22Rv1 (cell line): ENCODE data around the gene HCFC1.
"Not testable (repeated sequence)": the region's sequence is repeated elsewhere in the genome, so short reads cannot be mapped to it uniquely, and the experiment has no call there.

ENCODE experiments used
- H3K27ac ChIP-seq: fragments of 450-650 bp; 2 replicates; pipeline ENCODE4 v1.5.1; 2017
- ZFX ChIP-seq: fragments of 450-650 bp; IDR thresholded peaks from 2 replicates; pipeline ENCODE4 v1.6.1; 2017; ENCODE audit warnings: antibody characterized with exemption, borderline replicate concordance
- TF ChIP-seq, protein P1 (sequence below): fragments of 450-650 bp; IDR thresholded peaks from 2 replicates; pipeline ENCODE4 v1.5.1; 2017; ENCODE audit warnings: mild to moderate bottlenecking

Gene HCFC1

GRCh38 chrX:154002215-154002719, 30.6 kb upstream of the HCFC1 start:
- TF ChIP-seq, protein P1, sequence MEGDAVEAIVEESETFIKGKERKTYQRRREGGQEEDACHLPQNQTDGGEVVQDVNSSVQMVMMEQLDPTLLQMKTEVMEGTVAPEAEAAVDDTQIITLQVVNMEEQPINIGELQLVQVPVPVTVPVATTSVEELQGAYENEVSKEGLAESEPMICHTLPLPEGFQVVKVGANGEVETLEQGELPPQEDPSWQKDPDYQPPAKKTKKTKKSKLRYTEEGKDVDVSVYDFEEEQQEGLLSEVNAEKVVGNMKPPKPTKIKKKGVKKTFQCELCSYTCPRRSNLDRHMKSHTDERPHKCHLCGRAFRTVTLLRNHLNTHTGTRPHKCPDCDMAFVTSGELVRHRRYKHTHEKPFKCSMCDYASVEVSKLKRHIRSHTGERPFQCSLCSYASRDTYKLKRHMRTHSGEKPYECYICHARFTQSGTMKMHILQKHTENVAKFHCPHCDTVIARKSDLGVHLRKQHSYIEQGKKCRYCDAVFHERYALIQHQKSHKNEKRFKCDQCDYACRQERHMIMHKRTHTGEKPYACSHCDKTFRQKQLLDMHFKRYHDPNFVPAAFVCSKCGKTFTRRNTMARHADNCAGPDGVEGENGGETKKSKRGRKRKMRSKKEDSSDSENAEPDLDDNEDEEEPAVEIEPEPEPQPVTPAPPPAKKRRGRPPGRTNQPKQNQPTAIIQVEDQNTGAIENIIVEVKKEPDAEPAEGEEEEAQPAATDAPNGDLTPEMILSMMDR = no peak
- TF ChIP-seq ZFX = no peak
- H3K27ac ChIP-seq = no peak overlapping the region

GRCh38 chrX:154000051-154000450, 28.4 kb upstream of the HCFC1 start:
- no peak overlapping the region for H3K27ac ChIP-seq
- TF ChIP-seq ZFX = no peak
- TF ChIP-seq, protein P1 = no peak

DNA sequence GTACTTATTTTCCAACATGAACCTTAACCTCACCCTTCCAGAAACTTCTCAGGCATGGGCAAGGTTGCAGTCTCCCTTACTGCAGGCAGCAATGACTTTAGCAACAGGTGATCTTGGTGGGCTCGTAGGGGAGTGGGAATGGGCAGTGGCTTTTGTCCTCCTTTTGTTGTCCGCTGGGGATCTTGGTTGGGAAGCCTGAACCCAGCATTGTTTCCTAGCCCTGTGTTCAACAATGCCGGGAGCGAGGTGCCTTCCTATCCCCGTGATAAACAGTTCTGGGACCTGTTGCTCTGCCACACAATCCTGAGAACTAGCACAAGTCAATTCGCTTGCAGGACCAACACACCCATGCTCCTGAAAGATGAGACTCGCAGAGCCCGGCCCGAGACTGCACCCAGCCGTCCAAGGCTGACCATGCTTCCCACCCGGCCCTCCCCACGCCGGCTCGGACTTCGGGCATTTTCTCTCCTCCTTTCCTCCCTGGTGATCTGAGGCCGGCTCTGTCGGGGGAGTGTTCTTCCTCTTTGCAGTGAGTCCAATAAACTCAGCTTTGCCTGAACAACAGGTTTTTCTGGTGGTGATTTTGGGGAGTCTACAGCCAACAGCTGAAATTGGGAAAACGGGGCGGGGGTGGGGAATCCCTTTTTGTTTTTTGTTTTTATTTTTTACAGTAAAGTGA, 27.9 kb upstream of the HCFC1 start:
- no peak overlapping the region for H3K27ac ChIP-seq
- no peak for TF ChIP-seq ZFX
- TF ChIP-seq, protein P1 = no peak

DNA sequence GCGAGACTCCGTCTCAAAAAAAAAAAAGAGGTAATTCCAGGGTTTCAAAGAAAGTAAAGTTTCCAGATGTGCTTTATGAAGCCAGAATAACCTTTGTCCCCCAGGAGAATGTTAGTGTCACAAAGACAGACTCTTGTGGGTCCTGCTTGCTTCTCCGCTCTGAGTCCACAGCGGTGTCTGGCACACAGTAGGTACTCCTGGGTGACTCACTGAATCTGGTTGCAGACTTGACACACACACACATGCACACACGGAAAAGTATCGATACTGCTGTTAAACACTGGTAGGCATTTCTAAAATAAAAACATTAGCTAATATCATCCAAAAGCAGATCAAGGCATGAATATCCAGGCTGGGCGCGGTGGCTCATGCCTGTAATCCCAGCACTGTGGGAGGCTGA, 23.9 kb upstream of the HCFC1 start:
- H3K27ac ChIP-seq = no peak overlapping the region
- no peak for TF ChIP-seq ZFX
- TF ChIP-seq, protein P1 = no peak

- H3K27ac ChIP-seq = not testable (repeated sequence)
Observed at GRCh38 chrX:153994398-153994797, 22.8 kb upstream of the HCFC1 start.

DNA sequence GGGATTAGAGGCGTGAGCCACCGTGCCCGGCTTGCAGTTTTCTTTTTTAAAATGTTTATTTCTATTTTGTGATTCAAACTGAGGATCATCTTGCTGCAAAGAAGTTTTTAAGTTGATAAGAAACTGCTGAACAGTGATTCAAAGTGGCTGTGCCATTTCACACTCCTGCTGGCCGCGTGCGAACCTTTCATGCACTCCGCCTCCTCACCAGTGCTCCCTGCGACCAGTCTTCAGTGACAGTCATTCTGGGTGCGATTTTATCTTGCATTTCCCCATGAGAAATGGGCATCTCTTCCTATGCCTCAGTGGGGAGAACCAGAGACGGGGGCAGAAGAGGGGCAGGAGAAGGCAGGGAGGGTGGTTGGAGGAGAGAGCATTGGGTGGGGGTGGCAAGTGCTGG, 22.4 kb upstream of the HCFC1 start:
- H3K27ac ChIP-seq = no peak overlapping the region
- TF ChIP-seq, protein P1 = no peak
- TF ChIP-seq ZFX = no peak

- H3K27ac ChIP-seq = no peak overlapping the region
- TF ChIP-seq, protein P1 = no peak
- TF ChIP-seq ZFX = no peak
Observed at GRCh38 chrX:153993079-153993478, 21.5 kb upstream of the HCFC1 start.

- no peak for TF ChIP-seq ZFX
- TF ChIP-seq, protein P1 = no peak
- H3K27ac ChIP-seq = no peak overlapping the region
Observed at GRCh38 chrX:153992180-153992579, 20.6 kb upstream of the HCFC1 start.
